ENCODE data around the gene TRAPPC6A.

GRCh38 chr19:45223879-45224278, 45.8 kb upstream of the TRAPPC6A start:
- no peak for TF ChIP-seq GATA3 (IDR thresholded peaks at IDR 0.05; ENCODE audit: low read depth, low read length)
- no peak for TF ChIP-seq GATA2 (IDR thresholded peaks at IDR 0.05; ENCODE audit: low read depth, low read length)
